Sigmoid colon (tissue), 4 donors: ENCODE data around the gene MAP3K20.

Experiments
- EP300 ChIP-seq, 4 donors: sonication (generic); formaldehyde crosslinking; IDR thresholded peaks; one replicate each; pipeline ENCODE4 v1.6.1; 2017; ENCODE audit warnings: antibody characterized with exemption in 4 of 4
- POLR2A ChIP-seq, 2 donors: fragments of 450-650 bp; IDR thresholded peaks; one replicate each; pipeline ENCODE4 v1.6.1; 2016; ENCODE audit warnings: antibody characterized with exemption in 2 of 2, mild to moderate bottlenecking in 2 of 2, moderate library complexity in 2 of 2

GRCh38 chr2:173278794-173279526 is 203.3 kb downstream of the MAP3K20 start:
- no peak for TF ChIP-seq EP300 (IDR thresholded peaks at IDR 0.05)
- no peak for TF ChIP-seq POLR2A (IDR thresholded peaks at IDR 0.05)
